CD4-positive, alpha-beta memory T cell (primary cell): Measurements from ENCODE around the gene PXDN. TPM values are rescaled to one million over a fixed set of nuclear protein-coding genes. Genes with fewer than 3 reads are reported as not detected.

Source experiments
- CTCF ChIA-PET: fragments of 350-600 bp; sonication (Branson Sonifier 250); formaldehyde crosslinking; loops from one replicate; lab custom pipeline; 2021; ENCODE audit warnings: inconsistent platforms; ENCODE audit not compliant: partially characterized antibody; lab: Charles Lee
- POLR2A ChIA-PET: fragments of 350-600 bp; sonication (Branson Sonifier 250); formaldehyde crosslinking; loops from one replicate; lab custom pipeline; 2021; ENCODE audit not compliant: partially characterized antibody; lab: Charles Lee
- DNase-seq, 5 donors: peaks; one replicate each; pipeline versions ENCODE4 v3.0.0 to v3.0.0-alpha.2; 2020 to 2022; ENCODE audit warnings: mixed read lengths in 1 of 5
- H3K27ac ChIP-seq: one replicate; pipeline ENCODE4 v1.7.0; 2013; ENCODE audit warnings: low read depth, low read length
- H3K27me3 ChIP-seq: 2 replicates; pipeline ENCODE4 v1.7.0; 2013; ENCODE audit warnings: mild to moderate bottlenecking, low read length, moderate library complexity; ENCODE audit not compliant: insufficient read depth
- H3K36me3 ChIP-seq: 2 replicates; pipeline ENCODE4 v1.7.0; 2013; ENCODE audit warnings: mild to moderate bottlenecking, low read length, moderate library complexity; ENCODE audit not compliant: insufficient read depth
- H3K4me1 ChIP-seq: 2 replicates; pipeline ENCODE4 v1.7.0; 2013; ENCODE audit warnings: mild to moderate bottlenecking, low read length, moderate library complexity; ENCODE audit not compliant: insufficient read depth
- H3K4me3 ChIP-seq, 2 donors: one replicate each; pipeline ENCODE4 v1.7.0; 2013; ENCODE audit warnings: low read length in 2 of 2, mild to moderate bottlenecking in 1 of 2
- H3K9me3 ChIP-seq, 2 donors: one replicate each; pipeline ENCODE4 v1.7.0; 2013; ENCODE audit warnings: low read length in 2 of 2, control low read depth in 1 of 2; ENCODE audit not compliant: control insufficient read depth in 1 of 2
- H3K27ac Mint-ChIP-seq, 7 donors: one replicate each; pipeline ENCODE4 v1.8.0; 2020 to 2021; ENCODE audit warnings: mixed read lengths in 7 of 7, mild to moderate bottlenecking in 6 of 7, inconsistent platforms in 3 of 7, moderate library complexity in 3 of 7
- H3K27me3 Mint-ChIP-seq, 2 donors: one replicate each; pipeline ENCODE4 v1.8.0; 2020 to 2021; ENCODE audit warnings: mixed read lengths in 2 of 2
- H3K36me3 Mint-ChIP-seq, 2 donors: one replicate each; pipeline ENCODE4 v1.8.0; 2020 to 2021; ENCODE audit warnings: mixed read lengths in 2 of 2, inconsistent platforms in 1 of 2, mild to moderate bottlenecking in 1 of 2
- H3K4me1 Mint-ChIP-seq, 4 donors: one replicate each; pipeline ENCODE4 v1.8.0; 2020 to 2021; ENCODE audit warnings: mixed read lengths in 4 of 4, mild to moderate bottlenecking in 1 of 4
- H3K4me3 Mint-ChIP-seq, 8 donors: one replicate each; pipeline ENCODE4 v1.8.0; 2020 to 2021; ENCODE audit warnings: mixed read lengths in 8 of 8, mild to moderate bottlenecking in 7 of 8, moderate library complexity in 6 of 8, inconsistent platforms in 3 of 8
- H3K9me3 Mint-ChIP-seq, 8 donors: one replicate each; pipeline ENCODE4 v1.8.0; 2020 to 2021; ENCODE audit warnings: mixed read lengths in 8 of 8, mild to moderate bottlenecking in 5 of 8, inconsistent platforms in 3 of 8, moderate library complexity in 1 of 8
- intact Hi-C: fragments of 100-400 bp; cut with micrococcal nuclease; formaldehyde crosslinking; loops from one replicate; pipeline ENCODE4 v1.15.1; 2023
- polyA plus RNA-seq, 2 donors: library from polyadenylated mRNA; unstranded; fragments of 300-500 nt; fragmentation: Illumina TruSeq; gene quantifications; one replicate each; pipeline ENCODE4 v1.2.3, GENCODE V29; 2021
- total RNA-seq, 2 experiments: library from RNA; stranded (reverse); gene quantifications; one replicate each; pipeline ENCODE4 v1.2.3, GENCODE V29; 2021

Gene PXDN
- total and polyA plus RNA-seq, 4 experiments from 2014 or later, result 0.79 TPM; not detected in 3

DNA sequence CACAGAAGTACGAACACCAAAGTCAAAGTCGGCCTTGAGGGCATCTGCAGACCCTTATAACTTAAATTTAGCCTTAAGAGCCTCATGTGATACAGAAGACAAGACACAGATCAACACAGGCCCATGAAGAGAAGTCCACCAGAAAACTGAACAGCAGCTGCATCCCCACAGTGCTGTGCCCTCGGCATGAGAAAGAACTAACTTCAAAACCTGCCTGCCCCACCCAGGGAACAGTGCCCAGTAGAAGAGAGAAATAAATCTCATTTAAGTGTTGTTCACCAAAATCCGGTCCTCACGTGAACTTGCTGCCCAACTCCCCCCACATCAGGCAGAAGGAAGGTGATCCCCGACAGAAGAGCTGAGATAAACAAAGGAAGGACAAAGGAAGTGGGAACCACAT, 73.7 kb downstream of the PXDN start:
- Mint-ChIP-seq H3K36me3 (no peaks in the 10 kb centered on the region), H3K4me1 (no peaks in the 10 kb centered on the region), H3K4me3 (no peak overlapping the region), H3K9me3 (peaks cover 0 to 3% (median 0%) of the 10 kb centered on the region in 8 donors), H3K27ac (no peak overlapping the region), H3K27me3 (peaks cover 0 to 5% of the 10 kb centered on the region in 2 donors)
- Histone ChIP-seq H3K27ac (no peak overlapping the region), H3K27me3 (no peaks in the 10 kb centered on the region), H3K4me1 (no peaks in the 10 kb centered on the region), H3K9me3 (no peaks in the 10 kb centered on the region), H3K36me3 (no peaks in the 10 kb centered on the region), H3K4me3 (no peak overlapping the region)
- ChIA-PET CTCF (no interaction called here), POLR2A (no interaction called here)
- intact Hi-C loops, result no loop called here
- no peak for DNase-seq

DNA sequence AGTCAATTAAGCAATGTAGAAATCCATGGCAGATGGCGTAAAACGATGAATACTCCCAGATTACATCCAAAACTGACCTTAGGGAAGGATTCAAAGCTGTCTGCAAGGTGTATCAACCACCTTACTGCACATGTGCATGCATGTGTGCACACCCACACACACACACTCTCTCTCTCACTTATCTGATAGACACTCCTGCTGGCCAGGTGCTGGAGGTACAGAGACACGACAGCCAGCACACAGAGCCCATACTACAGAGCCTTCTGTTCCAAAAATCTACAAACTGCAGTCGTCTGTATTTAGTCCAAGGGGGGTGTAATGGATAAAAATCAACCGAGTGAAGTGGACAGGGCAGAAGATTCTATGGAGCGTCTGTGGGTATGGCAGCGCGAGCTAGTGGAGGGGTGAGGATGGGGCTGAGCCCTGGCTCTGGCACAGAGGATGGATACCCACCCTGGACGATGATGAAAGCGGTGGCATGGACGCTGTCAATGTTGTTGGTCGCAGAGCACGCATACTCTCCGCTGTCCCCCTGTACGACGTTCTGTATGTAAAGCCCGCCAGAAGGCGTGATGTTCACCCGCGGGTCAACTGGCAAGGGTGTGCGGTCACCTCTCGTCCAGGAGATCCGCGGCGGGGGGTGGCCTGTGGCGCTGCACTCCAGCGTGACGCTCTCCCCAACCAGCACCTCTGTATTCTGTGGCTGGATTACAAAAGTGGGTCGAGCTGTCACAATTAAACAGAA, 78.4 kb downstream of the PXDN start:
- Histone ChIP-seq H3K27ac (no peak overlapping the region), H3K4me1 (no peaks in the 10 kb centered on the region), H3K4me3 (no peak overlapping the region), H3K36me3 (no peaks in the 10 kb centered on the region), H3K9me3 (no peaks in the 10 kb centered on the region), H3K27me3 (no peaks in the 10 kb centered on the region)
- DNase-seq, result no peak
- intact Hi-C loops, result no loop called here
- H3K4me3 Mint-ChIP-seq, result no peak overlapping the region
- peaks cover 1 to 4% of the 10 kb centered on the region in 2 donors for H3K27me3 Mint-ChIP-seq
- peaks cover 0 to 3% (median 0%) of the 10 kb centered on the region in 8 donors for H3K9me3 Mint-ChIP-seq
- H3K27ac Mint-ChIP-seq, result no peak overlapping the region
- H3K4me1 Mint-ChIP-seq, result no peaks in the 10 kb centered on the region
- CTCF ChIA-PET, result no interaction called here
- H3K36me3 Mint-ChIP-seq, result no peaks in the 10 kb centered on the region
- POLR2A ChIA-PET, result no interaction called here

DNA sequence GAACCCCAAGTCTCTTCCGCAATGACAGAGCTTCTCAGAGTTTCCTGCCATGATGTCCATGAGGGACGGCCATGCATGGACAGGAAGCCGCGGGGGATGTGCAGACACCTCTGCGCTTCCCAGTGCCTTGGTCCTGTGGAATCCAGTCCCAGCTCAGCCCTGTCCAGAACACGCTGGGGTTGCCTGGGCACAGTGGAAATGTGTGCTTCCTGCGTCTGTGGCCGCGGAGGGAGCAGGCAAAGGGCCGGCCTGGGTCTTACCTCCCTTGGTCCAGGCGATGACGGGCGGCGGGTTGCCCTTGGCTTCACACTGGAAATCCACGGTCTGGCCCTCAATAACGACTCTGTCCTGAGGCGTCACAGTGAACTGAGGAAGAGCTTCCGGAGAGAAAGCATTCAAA, 79.6 kb downstream of the PXDN start:
- Mint-ChIP-seq H3K4me1 (no peaks in the 10 kb centered on the region), H3K27me3 (peaks cover 3 to 4% of the 10 kb centered on the region in 2 donors), H3K27ac (no peak overlapping the region), H3K4me3 (no peak overlapping the region), H3K36me3 (no peaks in the 10 kb centered on the region), H3K9me3 (peaks cover 0 to 3% (median 0%) of the 10 kb centered on the region in 8 donors)
- ChIA-PET POLR2A (no interaction called here), CTCF (no interaction called here)
- Histone ChIP-seq H3K27ac (no peak overlapping the region), H3K4me3 (no peak overlapping the region), H3K9me3 (no peaks in the 10 kb centered on the region), H3K4me1 (no peaks in the 10 kb centered on the region), H3K36me3 (no peaks in the 10 kb centered on the region), H3K27me3 (no peaks in the 10 kb centered on the region)
- intact Hi-C loops, result no loop called here
- no peak for DNase-seq

DNA sequence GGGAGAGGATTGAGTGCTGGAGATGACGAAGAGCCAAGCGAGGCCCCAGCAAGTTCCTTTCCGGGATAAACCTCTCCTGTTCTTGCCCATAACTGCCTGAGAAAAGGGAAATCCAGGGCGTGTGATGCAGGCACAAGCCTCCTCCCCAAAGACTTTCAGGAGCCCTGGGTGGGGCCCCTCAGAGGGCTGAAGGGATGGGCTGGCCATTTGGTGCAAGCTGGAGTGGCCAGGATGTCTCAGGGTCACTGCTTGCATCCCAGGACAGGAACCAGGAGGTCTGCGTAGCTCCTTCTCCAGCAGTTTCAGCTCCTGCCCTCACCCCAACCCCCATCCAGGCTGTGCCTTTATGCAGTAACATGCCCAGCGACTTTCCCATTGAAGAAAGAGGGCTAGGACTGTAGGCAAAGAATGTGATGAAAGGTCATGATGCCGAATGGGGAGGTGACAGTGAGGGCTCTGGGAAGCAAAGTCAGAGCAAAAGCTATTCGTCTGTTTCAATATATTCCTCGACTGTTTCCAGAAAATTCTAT, 80.2 kb downstream of the PXDN start:
- Histone ChIP-seq H3K27ac (no peak overlapping the region), H3K9me3 (no peaks in the 10 kb centered on the region), H3K4me3 (no peak overlapping the region), H3K27me3 (no peaks in the 10 kb centered on the region), H3K4me1 (no peaks in the 10 kb centered on the region), H3K36me3 (no peaks in the 10 kb centered on the region)
- ChIA-PET CTCF (no interaction called here), POLR2A (no interaction called here)
- H3K4me3 Mint-ChIP-seq, result no peak overlapping the region
- H3K27me3 Mint-ChIP-seq, result peaks cover 4% of the 10 kb centered on the region in 2 donors
- peaks cover 0 to 3% (median 0%) of the 10 kb centered on the region in 8 donors for H3K9me3 Mint-ChIP-seq
- DNase-seq, result no peak
- H3K27ac Mint-ChIP-seq, result no peak overlapping the region
- no peaks in the 10 kb centered on the region for H3K36me3 Mint-ChIP-seq
- intact Hi-C loops, result no loop called here
- no peaks in the 10 kb centered on the region for H3K4me1 Mint-ChIP-seq

DNA sequence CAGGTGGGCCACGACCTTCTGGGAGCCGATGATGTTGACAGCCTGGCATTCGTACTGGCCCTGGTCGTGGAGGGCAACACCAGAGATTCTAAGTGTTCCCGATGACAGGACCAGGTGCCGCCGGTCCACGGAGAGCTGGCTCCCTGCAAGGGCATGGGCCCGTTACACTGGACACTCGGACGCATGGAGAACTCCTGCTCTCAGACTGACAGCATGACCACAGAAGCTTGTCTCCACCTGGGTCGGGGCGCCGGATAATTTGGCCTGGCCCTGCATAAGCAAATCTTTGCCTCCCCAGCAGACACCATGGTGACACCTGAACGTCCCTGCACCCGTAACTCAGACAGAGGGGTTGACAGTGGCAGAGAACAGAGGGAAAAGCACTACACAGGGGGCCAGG, 80.7 kb downstream of the PXDN start:
- Mint-ChIP-seq H3K9me3 (peaks cover 0 to 3% (median 0%) of the 10 kb centered on the region in 8 donors), H3K27me3 (peaks cover 4% of the 10 kb centered on the region in 2 donors), H3K27ac (no peak overlapping the region), H3K4me1 (no peaks in the 10 kb centered on the region), H3K4me3 (no peak overlapping the region), H3K36me3 (no peaks in the 10 kb centered on the region)
- no peaks in the 10 kb centered on the region for H3K36me3 ChIP-seq
- no peaks in the 10 kb centered on the region for H3K27me3 ChIP-seq
- H3K4me3 ChIP-seq, result no peak overlapping the region
- no peak overlapping the region for H3K27ac ChIP-seq
- no peak for DNase-seq
- no peaks in the 10 kb centered on the region for H3K4me1 ChIP-seq
- POLR2A ChIA-PET, result no interaction called here
- CTCF ChIA-PET, result no interaction called here
- H3K9me3 ChIP-seq, result no peaks in the 10 kb centered on the region
- intact Hi-C loops, result no loop called here

DNA sequence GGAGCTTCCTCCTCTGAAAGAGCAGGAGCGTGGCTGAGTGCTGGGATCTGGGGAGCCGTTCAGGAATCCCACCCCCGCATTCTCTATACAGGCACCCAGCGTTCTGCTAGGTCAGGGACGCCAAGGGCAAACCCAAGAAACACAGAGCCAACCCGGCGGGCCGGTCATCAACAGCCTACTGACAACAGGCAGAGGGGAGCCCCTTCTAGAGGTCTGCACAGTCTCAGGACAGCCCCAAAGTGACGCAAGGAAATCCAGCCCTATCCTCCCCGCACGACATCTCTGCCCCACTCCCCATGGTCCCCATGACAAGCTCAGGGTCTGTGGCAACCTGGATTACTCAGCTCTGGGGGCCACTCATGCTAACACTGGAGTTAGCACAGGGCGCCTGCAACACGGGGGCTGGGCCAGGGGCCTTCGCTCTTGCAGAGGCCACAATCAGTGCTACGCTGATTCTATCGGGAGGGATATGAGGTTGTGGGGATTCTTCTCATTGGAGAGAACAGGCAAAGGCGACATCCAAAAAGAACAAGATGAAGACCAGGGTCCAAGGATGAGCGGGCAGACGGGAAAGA, 81.6 kb downstream of the PXDN start:
- Mint-ChIP-seq H3K4me1 (no peaks in the 10 kb centered on the region), H3K27me3 (peaks cover 2 to 7% of the 10 kb centered on the region in 2 donors), H3K36me3 (no peaks in the 10 kb centered on the region), H3K27ac (no peak overlapping the region), H3K9me3 (peaks cover 0 to 2% (median 0%) of the 10 kb centered on the region in 8 donors), H3K4me3 (no peak overlapping the region)
- DNase-seq, result no peak
- ChIA-PET POLR2A (no interaction called here), CTCF (no interaction called here)
- no peaks in the 10 kb centered on the region for H3K27me3 ChIP-seq
- no peak overlapping the region for H3K27ac ChIP-seq
- H3K4me3 ChIP-seq, result no peak overlapping the region
- intact Hi-C loops, result no loop called here
- no peaks in the 10 kb centered on the region for H3K4me1 ChIP-seq
- no peaks in the 10 kb centered on the region for H3K9me3 ChIP-seq
- H3K36me3 ChIP-seq, result no peaks in the 10 kb centered on the region

DNA sequence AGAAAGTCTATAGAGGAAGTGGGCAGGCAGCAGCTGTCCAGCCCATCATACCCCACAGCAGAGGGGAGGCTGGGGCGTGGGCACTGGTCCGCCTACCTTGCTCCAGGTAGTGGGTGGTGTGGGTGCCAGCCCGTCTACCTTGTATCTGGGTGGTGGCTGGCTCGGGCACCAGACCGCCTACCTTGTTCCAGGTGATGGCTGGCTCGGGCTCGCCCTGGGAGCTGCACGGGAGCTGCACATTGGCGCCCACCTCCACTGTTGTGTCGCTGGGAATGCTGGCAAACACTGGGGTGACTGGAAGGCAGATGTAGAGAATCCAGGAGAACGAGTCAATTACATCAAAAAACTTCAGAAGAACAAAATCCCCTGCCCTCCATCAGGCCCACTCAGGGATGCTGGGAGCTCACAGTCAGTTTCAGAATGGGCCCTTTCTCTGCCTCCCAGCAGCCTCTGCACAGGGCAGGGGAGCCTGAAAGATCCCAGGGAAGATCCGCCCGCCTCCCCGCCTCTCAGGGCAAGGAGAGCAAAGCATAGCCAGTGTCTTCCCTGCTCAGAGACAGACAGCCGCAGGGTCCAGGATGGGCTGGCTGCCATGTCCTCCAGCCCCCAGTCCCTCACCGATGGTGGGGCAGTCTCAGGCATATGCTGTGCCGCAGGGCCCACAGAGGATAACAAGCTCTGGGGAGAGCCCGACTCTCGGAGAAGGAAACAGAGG, 82.3 kb downstream of the PXDN start:
- Histone ChIP-seq H3K9me3 (no peaks in the 10 kb centered on the region), H3K27me3 (no peaks in the 10 kb centered on the region), H3K4me1 (no peaks in the 10 kb centered on the region), H3K4me3 (no peak overlapping the region), H3K36me3 (no peaks in the 10 kb centered on the region), H3K27ac (no peak overlapping the region)
- Mint-ChIP-seq H3K9me3 (peaks cover 0 to 2% (median 0%) of the 10 kb centered on the region in 8 donors), H3K27me3 (peaks cover 2 to 7% of the 10 kb centered on the region in 2 donors), H3K27ac (no peak overlapping the region), H3K36me3 (no peaks in the 10 kb centered on the region), H3K4me3 (no peak overlapping the region), H3K4me1 (no peaks in the 10 kb centered on the region)
- intact Hi-C loops, result no loop called here
- DNase-seq, result no peak
- POLR2A ChIA-PET, result no interaction called here
- CTCF ChIA-PET, result no interaction called here
